HepG2 (cell line): ENCODE measurements around the gene EFCAB8. TPM values are rescaled to one million over a fixed set of nuclear protein-coding genes. Genes with fewer than 3 reads are reported as not detected.

Experiments
- ATAC-seq: fragments of 200-7000 bp; cut with Tn5 transposase; 3 replicates; pipeline ENCODE4 v1.9.1; 2020; ENCODE audit warnings: mild to moderate bottlenecking, moderate library complexity
- BruUV-seq: library from RNA; stranded (reverse); fragments of 400-500 nt; replicated peaks from 2 replicates; lab custom pipeline; 2021; lab: Mats Ljungman, UMichigan
- CTCF ChIA-PET: fragments of 300-600 bp; formaldehyde crosslinking; extraction: SDS; loops from one replicate; lab custom pipeline; 2021; ENCODE audit warnings: low total read pairs, inconsistent platforms, low intra/inter-chr PET ratio; lab: Yijun Ruan, JAX
- POLR2A ChIA-PET: fragments of 350-600 bp; sonication (Branson Sonifier 250); formaldehyde crosslinking; loops from one replicate; lab custom pipeline; 2020; ENCODE audit warnings: antibody characterized with exemption, inconsistent platforms; lab: Yijun Ruan, JAX
- DNase-seq: peaks from one replicate; pipeline ENCODE4 v3.0.0-alpha.2; 2015; ENCODE audit warnings: low spot score
- FAIRE-seq: peaks from 3 replicates; lab custom pipeline; 2011; peaks lifted over from hg19 to GRCh38; lab: Jason Lieb, UNC
- H2AFZ ChIP-seq: one replicate; pipeline ENCODE4 v1.6.1; 2011; ENCODE audit warnings: low read length, inconsistent platforms
- H3K27ac ChIP-seq: fragments of 300-600 bp; 3 replicates; pipeline ENCODE4 v1.8.0; 2011; ENCODE audit warnings: mixed run types, mild to moderate bottlenecking, mixed read lengths, low read length, inconsistent platforms; ENCODE audit not compliant: insufficient read depth; ENCODE audit errors: extremely low read length
- H3K27me3 ChIP-seq, 2 experiments: fragments of 200-600 bp in 1 of 2; 2 replicates in 1 of 2; 3 replicates in 1 of 2; pipeline versions ENCODE4 v1.6.0 to v1.8.0; 2011; ENCODE audit warnings: low read length in 2 of 2, mild to moderate bottlenecking in 2 of 2, moderate library complexity in 2 of 2, inconsistent platforms in 1 of 2; ENCODE audit not compliant: insufficient read depth in 2 of 2, control insufficient read depth in 1 of 2
- H3K36me3 ChIP-seq, 2 experiments: fragments of 200-600 bp in 1 of 2; replicated peaks in 1 of 2; 2 replicates in 1 of 2; 3 replicates in 1 of 2; pipeline versions ENCODE4 v1.5.1 to v1.8.0; 2011; ENCODE audit warnings: low read length in 2 of 2, inconsistent platforms in 1 of 2; ENCODE audit not compliant: insufficient read depth in 2 of 2, control insufficient read depth in 1 of 2
- H3K4me1 ChIP-seq: 2 replicates; pipeline ENCODE4 v1.5.1; 2012; ENCODE audit warnings: low read length, inconsistent platforms; ENCODE audit not compliant: insufficient read depth
- H3K4me2 ChIP-seq: 2 replicates; pipeline ENCODE4 v1.6.0; 2011; ENCODE audit warnings: low read depth, low read length, inconsistent platforms
- H3K4me3 ChIP-seq, 3 experiments: fragments of 200-600 bp in 1 of 3; sonication (generic), shearing (Covaris generic) in 1 of 3; replicated peaks in 1 of 3; 2 replicates each; pipeline ENCODE4 v1.5.1; 2011 to 2016; ENCODE audit warnings: low read length in 3 of 3, inconsistent platforms in 2 of 3, low read depth in 2 of 3, mild to moderate bottlenecking in 2 of 3, control low read depth in 1 of 3, mixed read lengths in 1 of 3; ENCODE audit not compliant: insufficient read depth in 1 of 3
- H3K79me2 ChIP-seq: one replicate; pipeline ENCODE4 v1.6.1; 2011; ENCODE audit warnings: low read length, inconsistent platforms; ENCODE audit not compliant: insufficient read depth
- H3K9ac ChIP-seq: 2 replicates; pipeline ENCODE4 v1.6.0; 2011; ENCODE audit warnings: mild to moderate bottlenecking, low read depth, low read length, inconsistent platforms; ENCODE audit not compliant: insufficient read depth
- H3K9me3 ChIP-seq: 2 replicates; pipeline ENCODE4 v1.5.1; 2012; ENCODE audit warnings: mild to moderate bottlenecking, low read length
- H4K20me1 ChIP-seq: 2 replicates; pipeline ENCODE4 v1.6.0; 2011; ENCODE audit warnings: inconsistent platforms, mild to moderate bottlenecking, low read length, moderate library complexity; ENCODE audit not compliant: insufficient read depth
- FOSL2 ChIP-seq: sonication (generic); formaldehyde crosslinking; IDR thresholded peaks from 2 replicates; pipeline ENCODE4 v1.4.0; 2020; ENCODE audit warnings: missing genetic modification reagents
- MED8 ChIP-seq: sonication (generic); formaldehyde crosslinking; IDR thresholded peaks from 2 replicates; pipeline ENCODE4 v1.8.1; 2023; ENCODE audit warnings: mild to moderate bottlenecking, missing genetic modification reagents; ENCODE audit not compliant: insufficient replicate concordance
- NFKBIZ ChIP-seq: IDR thresholded peaks from 2 replicates; pipeline ENCODE4 v1.6.1; 2018; ENCODE audit warnings: missing genetic modification reagents, missing compliant biosample characterization
- POLR2AphosphoS5 ChIP-seq: IDR thresholded peaks from 2 replicates; pipeline ENCODE4 v1.6.1; 2012; ENCODE audit warnings: low read depth, low read length
- POLR2G ChIP-seq: fragments of 200-400 bp; formaldehyde crosslinking; IDR thresholded peaks from 2 replicates; pipeline ENCODE4 v1.6.1; 2018; ENCODE audit warnings: mild to moderate bottlenecking, low read depth, low read length, moderate library complexity
- RFX5 ChIP-seq: IDR thresholded peaks from 2 replicates; pipeline ENCODE4 v1.6.1; 2011; ENCODE audit warnings: low read depth, low read length, improper control_type of control experiment
- ZNF549 ChIP-seq: sonication (generic); formaldehyde crosslinking; IDR thresholded peaks from 2 replicates; pipeline ENCODE4 v1.5.0; 2020; ENCODE audit warnings: missing genetic modification reagents
- WGBS: methylation state at CpG from one replicate; pipeline ENCODE4 v1.1.6; 2017; ENCODE audit warnings: low lambda C conversion rate; 5-methylcytosine and 5-hydroxymethylcytosine counted together
- in situ Hi-C: cut with HindIII; loops from 2 replicates; pipeline ENCODE4 v1.10.0; 2017; ENCODE audit warnings: low pct_unique_long_range_greater_than_20kb; ENCODE audit not compliant: extremely low pct_ligation_motif_present
- intact Hi-C: fragments of 100-400 bp; cut with micrococcal nuclease; formaldehyde crosslinking; loops from one replicate; pipeline ENCODE4 v1.10.0; 2022; ENCODE audit not compliant: unreplicated experiment
- polyA plus RNA-seq, 8 experiments: library from polyadenylated mRNA; depleted of rRNA in 3 of 8; stranded (reverse) in 7 of 8; unstranded in 1 of 8; fragments of >200 nt; fragmentation: Illumina TruSeq in 4 of 8; extraction: Trizol in 4 of 8; gene quantifications; 2 replicates each; pipeline versions ENCODE4 v1.2.1 to v1.2.3, GENCODE V29; 2011 to 2016; ENCODE audit warnings: low read depth in 4 of 8, missing spikeins in 1 of 8, mixed read lengths in 1 of 8; ENCODE audit not compliant: insufficient read depth in 1 of 8
- total RNA-seq, 5 experiments: library from RNA; depleted of rRNA; stranded (reverse); fragments of >200 nt; fragmentation: Illumina TruSeq; extraction: Trizol; gene quantifications; 2 replicates each; pipeline ENCODE4 v1.2.3, GENCODE V29; 2016; ENCODE audit warnings: low read depth in 1 of 5
- TF ChIP-seq, protein P1 (sequence below): sonication (generic); formaldehyde crosslinking; conservative IDR thresholded peaks from 2 replicates; pipeline ENCODE4 v1.5.0; 2020; ENCODE audit warnings: missing genetic modification reagents
- TF ChIP-seq, protein P2 (sequence below): conservative IDR thresholded peaks from 2 replicates; pipeline ENCODE4 v1.6.1; 2018; ENCODE audit warnings: missing genetic modification reagents

EFCAB8 gene
- total and polyA plus RNA-seq, 2 of the 13 experiments (the other 11 are each of a cell fraction or from before 2014, with no cell fraction given), result 0.15 to 0.22 TPM

DNA sequence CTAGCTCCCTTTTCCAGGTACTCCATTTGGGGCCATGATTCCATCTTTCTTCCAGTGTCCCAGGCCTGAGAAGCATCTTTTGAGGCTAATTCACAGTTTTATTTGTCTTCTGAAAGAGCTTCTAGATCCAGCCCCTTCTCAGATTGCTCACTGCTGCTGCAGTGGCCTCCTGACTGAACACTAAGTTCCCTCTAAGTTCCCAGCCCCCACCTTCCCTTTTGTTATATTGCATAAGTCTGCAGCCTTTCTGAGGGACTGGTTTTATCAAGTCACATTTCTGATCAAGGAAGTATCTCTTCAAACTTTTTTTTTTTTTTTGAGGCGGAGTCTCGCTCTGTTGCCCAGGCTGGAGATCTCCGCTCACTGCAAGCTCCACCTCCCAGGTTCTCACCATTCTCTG is 28.3 kb upstream of the EFCAB8 start (continued):
- TF ChIP-seq, protein P1, sequence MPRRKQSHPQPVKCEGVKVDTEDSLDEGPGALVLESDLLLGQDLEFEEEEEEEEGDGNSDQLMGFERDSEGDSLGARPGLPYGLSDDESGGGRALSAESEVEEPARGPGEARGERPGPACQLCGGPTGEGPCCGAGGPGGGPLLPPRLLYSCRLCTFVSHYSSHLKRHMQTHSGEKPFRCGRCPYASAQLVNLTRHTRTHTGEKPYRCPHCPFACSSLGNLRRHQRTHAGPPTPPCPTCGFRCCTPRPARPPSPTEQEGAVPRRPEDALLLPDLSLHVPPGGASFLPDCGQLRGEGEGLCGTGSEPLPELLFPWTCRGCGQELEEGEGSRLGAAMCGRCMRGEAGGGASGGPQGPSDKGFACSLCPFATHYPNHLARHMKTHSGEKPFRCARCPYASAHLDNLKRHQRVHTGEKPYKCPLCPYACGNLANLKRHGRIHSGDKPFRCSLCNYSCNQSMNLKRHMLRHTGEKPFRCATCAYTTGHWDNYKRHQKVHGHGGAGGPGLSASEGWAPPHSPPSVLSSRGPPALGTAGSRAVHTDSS (CRISPR knock-in tag), result no peak
- TF ChIP-seq, protein P2, sequence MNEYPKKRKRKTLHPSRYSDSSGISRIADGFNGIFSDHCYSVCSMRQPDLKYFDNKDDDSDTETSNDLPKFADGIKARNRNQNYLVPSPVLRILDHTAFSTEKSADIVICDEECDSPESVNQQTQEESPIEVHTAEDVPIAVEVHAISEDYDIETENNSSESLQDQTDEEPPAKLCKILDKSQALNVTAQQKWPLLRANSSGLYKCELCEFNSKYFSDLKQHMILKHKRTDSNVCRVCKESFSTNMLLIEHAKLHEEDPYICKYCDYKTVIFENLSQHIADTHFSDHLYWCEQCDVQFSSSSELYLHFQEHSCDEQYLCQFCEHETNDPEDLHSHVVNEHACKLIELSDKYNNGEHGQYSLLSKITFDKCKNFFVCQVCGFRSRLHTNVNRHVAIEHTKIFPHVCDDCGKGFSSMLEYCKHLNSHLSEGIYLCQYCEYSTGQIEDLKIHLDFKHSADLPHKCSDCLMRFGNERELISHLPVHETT, result no peak
- TF ChIP-seq FOSL2 (CRISPR knock-in tag) (no peak), RFX5 (no peak)

DNA sequence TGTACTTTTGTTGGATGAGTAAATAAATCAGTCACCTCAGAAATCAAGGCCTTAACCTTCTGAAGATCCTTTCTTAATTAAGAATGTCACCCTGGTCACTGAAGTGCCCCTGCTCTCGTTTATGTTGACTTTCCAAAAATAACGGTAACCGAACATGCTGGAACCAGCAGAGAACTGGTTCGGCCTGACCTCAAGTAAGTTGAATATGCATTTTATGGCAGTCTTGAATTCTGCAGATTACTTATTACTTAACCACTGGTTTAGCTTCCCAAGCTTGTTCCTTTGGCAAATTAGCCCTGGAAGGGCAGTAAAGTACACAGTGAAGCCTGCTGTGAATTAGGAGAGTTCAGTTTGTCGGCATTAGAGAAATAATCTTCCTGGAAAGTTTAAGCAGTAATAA is 26.7 kb upstream of the EFCAB8 start:
- WGBS, result 95% methylated on average over 5 of the region's 5 CpGs
- no peak for TF ChIP-seq ZNF549 (CRISPR knock-in tag)
- no peak for TF ChIP-seq POLR2G
- no peak for TF ChIP-seq POLR2AphosphoS5
- no peak for TF ChIP-seq MED8 (CRISPR knock-in tag)
- TF ChIP-seq NFKBIZ (CRISPR knock-in tag), result no peak
- TF ChIP-seq, all 625 proteins: peak for 0
- no peak overlapping the region for H3K27ac ChIP-seq
- H3K4me2 ChIP-seq, result no peak overlapping the region
- no peak overlapping the region for H3K9ac ChIP-seq
- ChIA-PET CTCF (no interaction called here), POLR2A (no interaction called here)
- H3K36me3 ChIP-seq, result peaks cover 31 to 85% of the 10 kb centered on the region in 2 experiments
- no peaks in the 10 kb centered on the region for H4K20me1 ChIP-seq
- DNase-seq, result no peak
- BruUV-seq, result no TSS peak
- in situ Hi-C loops, result no loop called here
- no peak for ATAC-seq
- H3K9me3 ChIP-seq, result no peaks in the 10 kb centered on the region
- no peaks in the 10 kb centered on the region for H3K27me3 ChIP-seq
- no peak for FAIRE-seq
- peaks cover 44% of the 10 kb centered on the region for H3K79me2 ChIP-seq
- no peaks in the 10 kb centered on the region for H3K4me1 ChIP-seq
- intact Hi-C loops, result loop anchor here (1.0 kb wide), 1 partner anchor 24 kb away; no protein-coding TSS in a partner anchor
- no peak overlapping the region for H2AFZ ChIP-seq
- H3K4me3 ChIP-seq, result no peak overlapping the region
